Astrocyte of the hippocampus (primary cell): Measurements from ENCODE around the gene HJV.
"Not testable (repeated sequence)": the region's sequence is repeated elsewhere in the genome, so short reads cannot be mapped to it uniquely, and the experiment has no call there.

ENCODE experiments used
- DNase-seq: peaks from one replicate; pipeline ENCODE4 v3.0.0; 2011; ENCODE audit warnings: low read depth, low spot score

The HJV gene

GRCh38 chr1:146021622-146022402 lies at the start of gene HJV:
TSS of gene HJV (minus strand) at chr1:146021735. CDS start at chr1:146020231, 1,504 bp downstream.
- no peak for DNase-seq

- not testable (repeated sequence) for DNase-seq
Observed at GRCh38 chr1:146059148-146059547, 37.6 kb upstream of the HJV start.

- DNase-seq, result peak; percentile 95
Observed at GRCh38 chr1:146051852-146052676, 30.5 kb upstream of the HJV start.

- no peak for DNase-seq
Observed at GRCh38 chr1:146051452-146051851, 29.9 kb upstream of the HJV start.

GRCh38 chr1:146050652-146050963 lies 29.1 kb upstream of the HJV start:
- DNase-seq, result not testable (repeated sequence)

GRCh38 chr1:146049866-146050651 lies 28.5 kb upstream of the HJV start:
- DNase-seq, result not testable (repeated sequence)

GRCh38 chr1:146049436-146049835 lies 27.9 kb upstream of the HJV start:
- DNase-seq, result no peak

GRCh38 chr1:146048514-146049115 lies 27.1 kb upstream of the HJV start:
- DNase-seq, result not testable (repeated sequence)

GRCh38 chr1:146046664-146047063 lies 25.1 kb upstream of the HJV start:
- no peak for DNase-seq

GRCh38 chr1:146039844-146040194 lies 18.3 kb upstream of the HJV start:
- no peak for DNase-seq

- peak; percentile 91 for DNase-seq
Observed at GRCh38 chr1:146036965-146037646, 15.6 kb upstream of the HJV start.

GRCh38 chr1:146036241-146036964 lies 14.9 kb upstream of the HJV start:
- DNase-seq, result no peak

GRCh38 chr1:146035048-146035423 lies 13.5 kb upstream of the HJV start:
- DNase-seq, result no peak

GRCh38 chr1:146032631-146033219 lies 11.2 kb upstream of the HJV start:
- peak; percentile 65 for DNase-seq

GRCh38 chr1:146031476-146031875 lies 9.9 kb upstream of the HJV start:
- DNase-seq, result no peak

GRCh38 chr1:146029117-146029516 lies 7.6 kb upstream of the HJV start:
- DNase-seq, result no peak

- DNase-seq, result not testable (repeated sequence)
Observed at GRCh38 chr1:146026650-146027049, 5.1 kb upstream of the HJV start.

- DNase-seq, result not testable (repeated sequence)
Observed at GRCh38 chr1:146025787-146026495, 4.4 kb upstream of the HJV start.

- DNase-seq, result no peak
Observed at GRCh38 chr1:146022403-146023127, 1.0 kb upstream of the HJV start.
